NT2/D1 (cell line): ENCODE data around the gene ACOX2.

Source experiments
- SUZ12 ChIP-seq: IDR thresholded peaks from 2 replicates; pipeline ENCODE4 v1.6.1; 2011; ENCODE audit not compliant: insufficient read length, insufficient read depth; ENCODE audit errors: extremely low read depth
- YY1 ChIP-seq: IDR thresholded peaks from 2 replicates; pipeline ENCODE4 v1.6.1; 2011; ENCODE audit not compliant: insufficient read length, insufficient read depth
- ZNF274 ChIP-seq: IDR thresholded peaks from 2 replicates; pipeline ENCODE4 v1.6.1; 2011; ENCODE audit warnings: mild to moderate bottlenecking, low read depth, low read length

DNA sequence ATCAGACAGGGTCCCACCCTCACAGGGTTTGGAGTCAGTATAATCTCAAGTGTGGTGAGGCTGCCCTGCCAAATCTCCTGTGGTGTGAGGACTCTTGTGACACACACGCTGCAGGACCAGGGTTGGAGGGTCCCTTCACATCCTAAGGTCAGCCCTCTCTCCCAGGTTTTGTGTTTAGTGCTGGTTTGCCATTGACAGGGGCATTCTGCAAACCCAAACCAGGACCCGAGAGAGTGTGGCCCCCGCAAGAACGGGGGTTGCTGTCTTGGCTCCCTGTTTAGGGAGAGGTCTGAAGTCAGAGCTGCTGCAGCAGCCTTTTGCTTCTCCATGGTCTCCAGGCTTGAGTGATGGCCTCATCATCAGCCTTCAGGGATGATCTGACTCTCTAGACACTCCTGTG lies 25.5 kb upstream of the ACOX2 start:
- TF ChIP-seq ZNF274 (no peak), SUZ12 (no peak), YY1 (no peak)
